ENCODE measurements around the gene RASL12. TPM values are rescaled to one million over a fixed set of nuclear protein-coding genes. Genes with fewer than 3 reads are reported as not detected.

Gene RASL12
- polyA plus RNA-seq, 3 donors = not detected

GRCh38 chr15:65099336-65099735 is 31.5 kb upstream of the RASL12 start:
- Histone ChIP-seq H3K27me3 (ENCODE audit: control insufficient read depth in 2 of 2, insufficient read depth in 2 of 2, low read length in 2 of 2) (no peaks in the 10 kb centered on the region), H3K79me2 (ENCODE audit: insufficient read depth, low read length) (no peaks in the 10 kb centered on the region), H3K9ac (ENCODE audit: insufficient read depth, low read length, poor library complexity, severe bottlenecking) (no peak overlapping the region), H3K9me3 (replicated peaks in 1 of 2; ENCODE audit: control insufficient read depth in 1 of 2, insufficient read depth in 1 of 2, low read length in 2 of 2) (no peaks in the 10 kb centered on the region), H3K4me2 (replicated peaks; ENCODE audit: extremely low read depth, low read length, poor library complexity, severe bottlenecking) (no peak overlapping the region), H3K4me3 (replicated peaks in 1 of 3; ENCODE audit: low read depth in 2 of 3, low read length in 3 of 3) (no peak overlapping the region), H3K4me1 (ENCODE audit: control insufficient read depth in 1 of 2, insufficient read depth in 2 of 2, low read length in 2 of 2) (peaks cover 13 to 14% of the 10 kb centered on the region in 2 donors), H2AFZ (ENCODE audit: insufficient read depth, low read depth, low read length, poor library complexity, severe bottlenecking) (no peak overlapping the region), H3K27ac (ENCODE audit: low read depth in 1 of 2, low read length in 2 of 2) (no peak overlapping the region), H3K36me3 (replicated peaks in 1 of 2; ENCODE audit: control insufficient read depth in 1 of 2, insufficient read depth in 2 of 2, low read length in 2 of 2) (peaks cover 27 to 64% of the 10 kb centered on the region in 2 donors), H4K20me1 (ENCODE audit: insufficient read depth, low read length) (no peaks in the 10 kb centered on the region)
- Mint-ChIP-seq H3K9me3 (no peaks in the 10 kb centered on the region), H3K27ac (no peak overlapping the region), H3K27me3 (ENCODE audit: low read depth in 3 of 3) (peaks cover 0 to 2% (median 2%) of the 10 kb centered on the region in 3 donors), H3K4me3 (no peak overlapping the region), H3K36me3 (peaks cover 48 to 54% of the 10 kb centered on the region in 2 donors), H3K4me1 (peaks cover 12% of the 10 kb centered on the region)
- no peak for TF ChIP-seq CTCF (IDR thresholded peaks at IDR 0.05)
- DNase-seq = no peak
- WGBS (ENCODE audit: insufficient coverage) = 98% methylated on average over 4 of the region's 5 CpGs
- intact Hi-C loops (cut with micrococcal nuclease) = no loop called here

- Histone ChIP-seq H4K20me1 (ENCODE audit: insufficient read depth, low read length) (no peaks in the 10 kb centered on the region), H3K4me2 (replicated peaks; ENCODE audit: extremely low read depth, low read length, poor library complexity, severe bottlenecking) (no peak overlapping the region), H3K27me3 (ENCODE audit: control insufficient read depth in 2 of 2, insufficient read depth in 2 of 2, low read length in 2 of 2) (no peaks in the 10 kb centered on the region), H3K27ac (ENCODE audit: low read depth in 1 of 2, low read length in 2 of 2) (no peak overlapping the region), H3K36me3 (replicated peaks in 1 of 2; ENCODE audit: control insufficient read depth in 1 of 2, insufficient read depth in 2 of 2, low read length in 2 of 2) (peaks cover 27 to 51% of the 10 kb centered on the region in 2 donors), H3K79me2 (ENCODE audit: insufficient read depth, low read length) (no peaks in the 10 kb centered on the region), H3K9ac (ENCODE audit: insufficient read depth, low read length, poor library complexity, severe bottlenecking) (no peak overlapping the region), H3K9me3 (replicated peaks in 1 of 2; ENCODE audit: control insufficient read depth in 1 of 2, insufficient read depth in 1 of 2, low read length in 2 of 2) (no peaks in the 10 kb centered on the region), H3K4me3 (replicated peaks in 1 of 3; ENCODE audit: low read depth in 2 of 3, low read length in 3 of 3) (no peak overlapping the region), H3K4me1 (ENCODE audit: control insufficient read depth in 1 of 2, insufficient read depth in 2 of 2, low read length in 2 of 2) (peaks cover 13 to 14% of the 10 kb centered on the region in 2 donors), H2AFZ (ENCODE audit: insufficient read depth, low read depth, low read length, poor library complexity, severe bottlenecking) (no peak overlapping the region)
- Mint-ChIP-seq H3K27me3 (ENCODE audit: low read depth in 3 of 3) (peaks cover 0 to 2% (median 2%) of the 10 kb centered on the region in 3 donors), H3K36me3 (peaks cover 40 to 52% of the 10 kb centered on the region in 2 donors), H3K4me3 (no peak overlapping the region), H3K4me1 (peaks cover 12% of the 10 kb centered on the region), H3K9me3 (no peaks in the 10 kb centered on the region), H3K27ac (no peak overlapping the region)
- DNase-seq = no peak
- no peak for TF ChIP-seq CTCF (IDR thresholded peaks at IDR 0.05)
- WGBS (ENCODE audit: insufficient coverage) = 80% methylated on average over 2 of the region's 7 CpGs
- intact Hi-C loops (cut with micrococcal nuclease) = no loop called here
Observed at GRCh38 chr15:65097651-65098263, 30.0 kb upstream of the RASL12 start.

Data from CD14-positive monocyte (primary cell).